HepG2 (cell line): ENCODE data around the gene POU2F1.

Experiments used
- ZNF24 ChIP-seq: fragments of 450-650 bp; IDR thresholded peaks from 2 replicates; pipeline ENCODE4 v1.6.1; 2017; ENCODE audit warnings: antibody characterized with exemption, mild to moderate bottlenecking
- TF ChIP-seq, protein P1 (sequence below): sonication (generic); formaldehyde crosslinking; IDR thresholded peaks from 2 replicates; pipeline ENCODE4 v1.4.0; 2020; ENCODE audit warnings: missing genetic modification reagents

DNA sequence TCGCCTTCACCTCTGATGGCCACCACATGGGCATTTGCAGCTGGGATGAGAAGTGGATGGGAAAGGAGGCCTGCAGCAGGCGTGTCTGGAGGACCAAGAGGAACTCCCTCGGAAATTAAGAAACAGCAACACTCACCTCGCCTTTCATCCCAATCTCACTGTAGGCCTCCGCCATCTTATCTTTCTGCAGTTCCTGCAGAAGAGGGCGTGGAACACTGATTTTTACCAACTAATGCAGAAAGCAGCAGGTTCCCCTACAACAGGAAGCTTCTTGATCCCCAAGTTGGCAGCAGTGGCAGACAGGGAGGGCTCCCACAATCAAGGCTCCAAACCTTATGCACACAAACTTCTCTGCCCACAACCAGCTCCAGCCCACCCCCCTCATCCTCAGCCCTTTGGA, 213.2 kb downstream of the POU2F1 start:
- TF ChIP-seq ZNF24 = no peak
- TF ChIP-seq, protein P1, sequence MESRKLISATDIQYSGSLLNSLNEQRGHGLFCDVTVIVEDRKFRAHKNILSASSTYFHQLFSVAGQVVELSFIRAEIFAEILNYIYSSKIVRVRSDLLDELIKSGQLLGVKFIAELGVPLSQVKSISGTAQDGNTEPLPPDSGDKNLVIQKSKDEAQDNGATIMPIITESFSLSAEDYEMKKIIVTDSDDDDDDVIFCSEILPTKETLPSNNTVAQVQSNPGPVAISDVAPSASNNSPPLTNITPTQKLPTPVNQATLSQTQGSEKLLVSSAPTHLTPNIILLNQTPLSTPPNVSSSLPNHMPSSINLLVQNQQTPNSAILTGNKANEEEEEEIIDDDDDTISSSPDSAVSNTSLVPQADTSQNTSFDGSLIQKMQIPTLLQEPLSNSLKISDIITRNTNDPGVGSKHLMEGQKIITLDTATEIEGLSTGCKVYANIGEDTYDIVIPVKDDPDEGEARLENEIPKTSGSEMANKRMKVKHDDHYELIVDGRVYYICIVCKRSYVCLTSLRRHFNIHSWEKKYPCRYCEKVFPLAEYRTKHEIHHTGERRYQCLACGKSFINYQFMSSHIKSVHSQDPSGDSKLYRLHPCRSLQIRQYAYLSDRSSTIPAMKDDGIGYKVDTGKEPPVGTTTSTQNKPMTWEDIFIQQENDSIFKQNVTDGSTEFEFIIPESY = no peak
